ENCODE measurements around the gene DVL1. TPM values are rescaled to one million over a fixed set of nuclear protein-coding genes. Genes with fewer than 3 reads are reported as not detected.
A peak's percentile ranks its signal among the peaks of the same experiment; 100 is the strongest.

Gene DVL1
- total RNA-seq, 2 donors from 2014 or later = 66.2 to 101 TPM

- no peak for DNase-seq (ENCODE audit: low spot score)
Observed at GRCh38 chr1:1364266-1364665, 15.0 kb upstream of the DVL1 start.

GRCh38 chr1:1361982-1362423 is 12.8 kb upstream of the DVL1 start:
- TF ChIP-seq CTCF (IDR thresholded peaks at IDR 0.05) = no peak
- peaks cover 27 to 43% of the 10 kb centered on the region in 2 donors for H3K4me1 ChIP-seq (ENCODE audit: control insufficient read depth in 1 of 2, low read depth in 2 of 2)
- ATAC-seq (ENCODE audit: insufficient number of reproducible peaks, low FRiP score, low read depth) (no peak), DNase-seq (ENCODE audit: low spot score) (no peak)
- no peaks in the 10 kb centered on the region for H3K9me3 ChIP-seq
- no peaks in the 10 kb centered on the region for H3K27me3 ChIP-seq (replicated peaks; ENCODE audit: insufficient read depth)
- H3K36me3 ChIP-seq = no peaks in the 10 kb centered on the region
- no peak overlapping the region for H3K4me3 ChIP-seq
- peak overlapping the region; percentile 97 to 99 for H3K27ac ChIP-seq

More at GRCh38 chr1:1364266-1364665, 15.0 kb upstream of the DVL1 start:
- H3K4me3 ChIP-seq = no peak overlapping the region
- no peaks in the 10 kb centered on the region for H3K36me3 ChIP-seq
- H3K4me1 ChIP-seq (ENCODE audit: control insufficient read depth in 1 of 2, low read depth in 2 of 2) = peaks cover 18 to 32% of the 10 kb centered on the region in 2 donors
- no peak overlapping the region for H3K27ac ChIP-seq
- H3K9me3 ChIP-seq = no peaks in the 10 kb centered on the region
- TF ChIP-seq CTCF (IDR thresholded peaks at IDR 0.05) = no peak
- no peaks in the 10 kb centered on the region for H3K27me3 ChIP-seq (replicated peaks; ENCODE audit: insufficient read depth)
- no peak for ATAC-seq (ENCODE audit: insufficient number of reproducible peaks, low FRiP score, low read depth)

- no peak for ATAC-seq (ENCODE audit: insufficient number of reproducible peaks, low FRiP score, low read depth)
- H3K27ac ChIP-seq = peak overlapping the region; percentile 97 to 99
Observed at GRCh38 chr1:1361233-1361981, 12.2 kb upstream of the DVL1 start.

GRCh38 chr1:1360506-1361169 is 11.4 kb upstream of the DVL1 start:
- no peak for TF ChIP-seq CTCF (IDR thresholded peaks at IDR 0.05)
- H3K4me3 ChIP-seq = no peak overlapping the region
- H3K9me3 ChIP-seq = no peaks in the 10 kb centered on the region
- ATAC-seq (ENCODE audit: insufficient number of reproducible peaks, low FRiP score, low read depth) (peak; percentile 64), DNase-seq (ENCODE audit: low spot score) (peak; percentile 64)
- peak overlapping the region; percentile 97 to 99 for H3K27ac ChIP-seq
- no peaks in the 10 kb centered on the region for H3K27me3 ChIP-seq (replicated peaks; ENCODE audit: insufficient read depth)
- H3K4me1 ChIP-seq (ENCODE audit: control insufficient read depth in 1 of 2, low read depth in 2 of 2) = peaks cover 32 to 47% of the 10 kb centered on the region in 2 donors
- no peaks in the 10 kb centered on the region for H3K36me3 ChIP-seq

More at GRCh38 chr1:1361233-1361981, 12.2 kb upstream of the DVL1 start:
- Histone ChIP-seq H3K4me1 (ENCODE audit: control insufficient read depth in 1 of 2, low read depth in 2 of 2) (peaks cover 27 to 47% of the 10 kb centered on the region in 2 donors), H3K27me3 (replicated peaks; ENCODE audit: insufficient read depth) (no peaks in the 10 kb centered on the region), H3K4me3 (no peak overlapping the region), H3K9me3 (no peaks in the 10 kb centered on the region), H3K36me3 (no peaks in the 10 kb centered on the region)
- TF ChIP-seq CTCF (IDR thresholded peaks at IDR 0.05) = no peak
- no peak for DNase-seq (ENCODE audit: low spot score)
